NK-92 (cell line): ENCODE measurements around the gene CPT2.

Experiments used
- DNase-seq: peaks from one replicate; lab custom pipeline; 2025; ENCODE audit not compliant: unreplicated experiment; lab: John Stamatoyannopoulos, UW

The CPT2 gene

DNA sequence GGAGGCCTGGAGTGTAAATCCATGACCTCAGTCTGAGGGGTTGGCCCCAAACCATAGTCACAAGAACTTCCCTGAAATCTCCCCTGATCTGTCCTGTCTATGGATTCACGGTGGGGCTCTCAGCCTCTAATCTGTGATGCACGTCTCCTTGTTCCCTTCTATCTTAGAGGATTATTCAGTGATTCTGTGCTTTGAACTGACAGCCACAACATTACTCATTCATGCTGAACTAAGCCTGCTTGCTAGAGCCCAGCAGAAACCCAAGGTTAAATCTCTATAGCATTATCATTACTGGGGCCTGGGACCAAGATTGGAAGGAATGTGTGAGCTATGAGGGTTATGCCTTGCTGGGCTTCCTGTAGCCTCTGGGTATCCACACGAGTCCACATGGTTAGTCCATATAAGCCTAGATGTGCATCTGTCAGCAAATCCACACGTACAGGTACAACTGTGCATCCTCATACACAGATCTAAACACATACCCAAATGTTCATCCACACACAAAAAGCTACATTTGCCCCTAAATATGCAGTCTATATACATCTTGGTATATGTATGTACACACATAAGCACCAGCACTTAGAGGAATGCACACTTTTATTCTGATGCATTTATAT, 64.1 kb downstream of the CPT2 start:
- no peak for DNase-seq

DNA sequence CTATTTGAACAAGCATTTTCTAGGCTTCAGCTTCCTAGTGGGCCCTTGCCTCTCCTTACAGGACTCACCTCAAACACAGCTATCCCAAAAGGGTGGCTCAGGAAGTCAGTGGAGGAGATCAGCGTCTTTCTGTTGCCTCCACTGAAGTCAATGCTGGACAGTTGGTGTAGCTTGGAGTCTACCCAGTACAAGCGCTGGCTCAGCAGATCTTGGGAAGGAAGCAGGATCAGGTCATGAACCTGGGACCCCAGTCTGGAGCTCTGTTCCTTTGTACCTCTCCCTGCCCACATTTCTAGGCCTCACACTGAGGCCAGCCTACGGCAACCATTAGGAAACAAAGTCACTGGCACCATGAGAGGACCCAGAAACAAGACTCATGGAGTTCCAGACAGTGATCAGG, 65.4 kb downstream of the CPT2 start:
- no peak for DNase-seq
